NCI-H187 treated with DMSO at 0.1 percent for 48 hours (cell line): ENCODE results near the gene ERMARD.
A peak's percentile ranks its signal among the peaks of the same experiment; 100 is the strongest.

Experiments
- DNase-seq: peaks from one replicate; lab custom pipeline; 2025; lab: John Stamatoyannopoulos, UW

ERMARD gene

DNA sequence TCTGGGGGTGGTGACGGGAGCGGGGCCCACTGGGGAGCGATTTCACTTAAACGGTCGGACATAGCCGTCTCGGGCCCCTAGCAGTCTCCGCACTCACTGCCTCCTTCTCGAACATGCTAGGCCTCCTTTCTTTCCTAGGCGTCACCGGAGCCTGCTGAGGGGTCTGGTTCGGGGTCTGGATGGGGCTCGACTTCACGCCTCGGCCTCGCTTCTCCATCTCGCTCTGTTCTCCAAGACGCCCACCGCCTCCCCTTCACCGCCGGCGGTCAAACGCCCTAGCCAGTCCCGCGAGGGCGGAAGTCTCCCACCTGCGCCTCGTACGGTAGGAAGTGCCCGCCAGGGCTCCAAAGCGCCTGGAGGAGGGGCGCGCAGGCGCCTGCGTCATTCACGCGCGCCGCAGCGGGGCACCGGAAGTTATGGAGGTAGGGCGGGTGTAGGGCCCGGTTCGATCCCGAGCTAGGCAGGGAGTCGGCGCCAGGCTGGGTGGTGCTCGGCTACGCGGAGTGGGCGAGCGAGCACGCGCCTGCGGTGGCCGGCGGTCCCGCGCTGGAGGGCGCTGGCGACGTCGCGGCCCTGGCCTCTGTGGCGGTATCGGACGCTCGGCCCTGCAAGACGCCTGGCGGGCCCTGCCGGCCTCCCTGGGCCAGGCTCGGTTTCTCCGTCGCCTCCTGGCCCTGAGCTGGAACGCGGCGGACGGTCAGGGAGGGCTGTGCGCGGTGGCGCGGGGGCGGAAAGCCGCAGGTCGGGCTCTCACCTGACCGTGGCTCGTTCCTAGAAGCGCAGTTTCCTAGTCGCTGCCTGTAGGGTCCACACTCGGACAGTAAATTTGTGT lies at the start of gene ERMARD, which contains the start of gene DYNLT2:
Gene ERMARD (plus strand): TSS at position 381 of the 832 bp plus-strand sequence. CDS start 36 bp downstream, at position 417.
Gene DYNLT2 (minus strand): TSS at position 331 of the 832 bp plus-strand sequence. CDS start 114 bp downstream, at position 217.
- DNase-seq: peak; percentile 29

DNA sequence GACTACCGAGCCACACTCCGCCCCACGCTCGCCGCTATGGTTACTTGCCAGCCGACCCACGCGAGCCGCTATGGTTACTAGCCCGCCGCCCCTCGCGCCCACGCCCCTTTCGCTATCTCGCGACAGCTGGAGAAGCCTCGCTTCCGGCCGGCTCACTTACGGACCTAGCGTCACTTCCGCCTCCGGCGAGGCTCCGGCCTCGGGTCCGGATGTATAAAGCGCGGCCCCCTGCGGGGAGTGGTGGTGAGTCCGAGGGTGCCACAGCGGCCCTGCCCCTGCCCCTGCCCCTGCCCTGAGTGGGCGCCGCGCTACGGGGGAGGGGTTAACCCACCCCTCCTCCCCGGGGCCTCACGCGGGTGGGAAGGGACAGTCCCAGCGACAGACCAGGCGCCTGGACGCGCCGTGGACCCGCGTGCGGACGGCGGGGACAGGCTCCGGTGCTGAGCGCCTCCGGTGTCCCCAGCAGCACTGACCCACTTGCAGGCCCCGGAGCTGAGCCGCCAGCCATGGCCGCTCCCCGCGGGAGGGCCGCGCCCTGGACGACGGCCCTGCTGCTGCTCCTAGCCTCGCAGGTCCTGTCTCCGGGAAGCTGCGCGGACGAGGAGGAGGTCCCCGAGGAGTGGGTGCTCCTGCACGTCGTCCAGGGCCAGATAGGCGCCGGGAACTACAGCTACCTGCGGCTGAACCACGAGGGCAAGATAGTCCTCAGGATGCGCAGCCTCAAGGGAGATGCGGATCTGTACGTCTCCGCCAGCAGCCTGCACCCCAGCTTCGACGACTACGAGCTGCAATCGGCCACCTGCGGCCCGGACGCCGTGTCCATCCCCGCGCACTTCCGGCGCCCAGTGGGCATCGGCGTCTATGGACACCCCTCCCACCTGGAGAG lies 49.2 kb upstream of the ERMARD start, which contains the start of the genes C6orf120 and WDR27:
Gene C6orf120 (plus strand): TSS at position 173 of the 886 bp plus-strand sequence. CDS start 334 bp downstream, at position 507.
Gene WDR27 (minus strand): TSS at position 76 of the 886 bp plus-strand sequence. CDS start 13,024 bp downstream, outside the sequence.
- peak; percentile 67 for DNase-seq

DNA sequence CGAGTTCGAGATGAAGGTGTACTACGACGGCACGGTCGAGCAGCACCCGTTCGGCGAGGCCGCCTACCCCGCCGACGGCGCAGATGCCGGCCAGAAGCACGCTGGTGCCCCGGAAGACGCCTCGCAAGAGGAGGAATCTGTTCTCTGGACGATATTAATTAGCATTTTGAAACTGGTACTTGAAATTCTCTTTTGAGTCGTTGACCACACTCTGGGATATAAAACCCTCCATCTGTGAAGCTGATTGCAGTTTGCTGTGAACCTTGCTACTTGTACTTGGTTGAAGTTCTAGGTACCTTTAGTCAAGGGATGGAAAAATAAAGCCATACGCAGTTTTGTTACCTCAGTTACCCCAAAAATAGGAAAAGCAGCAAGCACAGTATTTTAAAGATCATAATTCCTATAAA lies 48.6 kb upstream of the ERMARD start:
- no peak for DNase-seq

DNA sequence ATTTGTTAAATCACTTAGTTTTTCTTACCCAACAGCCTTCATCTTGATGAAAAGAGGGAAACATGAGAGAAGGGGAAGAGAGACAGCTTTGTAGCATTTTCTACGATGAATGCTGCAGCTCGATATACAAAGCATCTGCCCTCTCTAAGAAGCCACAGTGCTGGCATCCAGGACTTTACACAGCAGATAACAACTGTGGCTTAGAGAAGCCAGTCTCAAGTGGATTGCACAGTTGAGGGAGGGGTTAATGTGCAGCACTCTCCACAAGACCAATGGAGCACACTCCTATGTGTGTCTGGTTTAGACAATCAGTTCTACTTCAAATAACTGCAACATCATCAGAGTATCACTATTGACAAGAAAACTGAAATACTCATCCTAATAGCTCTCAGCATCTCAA lies 43.6 kb upstream of the ERMARD start:
- no peak for DNase-seq

DNA sequence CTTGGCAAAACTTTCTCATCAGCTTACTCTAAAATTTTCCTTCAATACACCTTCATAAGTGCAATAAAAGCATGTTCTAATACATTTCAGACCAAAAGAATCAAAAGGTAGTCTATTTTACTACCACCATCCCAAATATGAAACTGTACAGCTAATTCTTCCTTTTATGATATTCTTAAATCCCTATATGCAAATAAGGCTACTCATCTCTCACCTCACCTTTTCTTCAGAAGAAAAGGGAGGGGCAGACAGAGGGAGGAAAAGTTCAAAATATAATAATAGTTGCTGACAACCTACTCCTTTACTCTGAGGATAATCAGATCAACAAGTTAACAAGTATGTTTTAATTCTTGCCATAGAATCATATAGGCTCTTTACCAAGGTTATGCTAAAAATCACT lies 42.1 kb upstream of the ERMARD start:
- no peak for DNase-seq

DNA sequence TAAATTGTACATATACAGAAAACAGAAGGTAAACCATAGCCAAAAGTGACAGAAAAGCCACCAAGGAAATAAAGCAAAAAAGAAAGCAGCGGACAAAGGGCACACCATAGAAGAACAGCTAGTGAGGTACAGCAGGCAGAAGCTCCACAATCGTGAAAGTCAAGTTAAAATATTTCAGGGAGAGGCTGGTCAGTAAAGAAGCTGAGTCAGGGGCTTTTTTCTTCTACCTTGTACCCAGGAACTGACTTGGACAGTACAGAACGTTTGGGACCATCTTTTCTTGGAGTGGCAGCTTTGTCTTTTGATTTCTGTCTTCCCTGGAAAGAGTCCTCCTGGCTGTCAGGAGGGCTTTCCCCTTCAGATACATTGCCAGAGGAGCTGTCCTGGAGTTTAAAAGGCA lies 41.4 kb upstream of the ERMARD start:
- no peak for DNase-seq

DNA sequence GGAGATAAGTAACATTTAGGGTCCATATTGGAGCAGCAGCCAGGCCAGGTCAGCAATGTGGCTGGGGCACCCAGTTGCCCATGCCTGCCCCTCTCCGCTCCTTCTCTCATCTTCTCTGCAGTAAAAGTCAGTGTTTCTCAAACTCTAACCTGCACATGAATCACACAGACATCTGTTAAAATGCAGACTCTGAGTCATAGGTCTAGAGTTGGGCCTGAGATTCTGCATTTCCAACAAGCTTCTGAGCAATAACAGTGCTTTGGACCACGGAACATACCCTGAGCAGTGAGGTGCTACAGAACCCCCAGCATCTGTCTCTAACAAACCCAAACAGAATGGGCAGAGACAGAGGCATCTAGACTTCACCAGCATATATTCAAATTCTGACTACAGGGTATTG lies 37.2 kb upstream of the ERMARD start:
- DNase-seq: no peak

DNA sequence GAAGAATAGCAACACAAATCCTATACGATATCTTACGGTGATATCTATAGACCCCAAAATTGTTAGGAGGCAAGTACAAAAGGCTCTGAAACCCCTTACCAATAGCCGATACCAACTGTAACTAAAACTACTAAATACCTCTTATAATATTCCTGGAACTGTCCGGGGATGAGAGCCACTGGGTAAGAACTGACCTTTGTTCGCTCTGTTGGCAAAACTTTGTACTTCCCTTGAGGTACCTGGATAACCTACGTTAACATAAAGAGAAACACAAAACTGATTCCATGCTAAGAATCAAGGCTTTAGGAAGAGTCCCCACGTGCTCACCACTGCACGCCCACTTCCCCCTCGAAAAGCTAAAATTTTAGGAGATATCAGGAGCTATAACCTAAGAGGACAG lies 36.8 kb upstream of the ERMARD start:
- DNase-seq: no peak

DNA sequence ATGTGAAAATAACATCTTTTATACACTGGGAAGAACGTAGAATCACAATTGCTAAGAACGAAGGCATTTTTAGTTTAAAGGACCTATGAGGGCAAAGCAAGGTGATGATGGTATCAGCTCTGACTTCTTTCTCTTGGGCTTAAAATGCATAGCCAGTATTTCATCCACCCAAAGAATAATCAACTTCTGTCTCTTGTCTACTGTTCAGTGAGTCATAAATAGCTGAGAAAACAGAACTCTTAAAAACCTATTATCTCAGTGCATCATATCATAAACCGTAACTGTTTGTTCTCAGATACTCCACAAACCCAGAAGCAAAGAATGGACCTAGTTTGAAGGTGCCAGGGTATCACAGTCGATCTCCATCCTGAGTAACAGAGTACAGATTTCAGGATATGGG lies 32.3 kb upstream of the ERMARD start:
- no peak for DNase-seq

DNA sequence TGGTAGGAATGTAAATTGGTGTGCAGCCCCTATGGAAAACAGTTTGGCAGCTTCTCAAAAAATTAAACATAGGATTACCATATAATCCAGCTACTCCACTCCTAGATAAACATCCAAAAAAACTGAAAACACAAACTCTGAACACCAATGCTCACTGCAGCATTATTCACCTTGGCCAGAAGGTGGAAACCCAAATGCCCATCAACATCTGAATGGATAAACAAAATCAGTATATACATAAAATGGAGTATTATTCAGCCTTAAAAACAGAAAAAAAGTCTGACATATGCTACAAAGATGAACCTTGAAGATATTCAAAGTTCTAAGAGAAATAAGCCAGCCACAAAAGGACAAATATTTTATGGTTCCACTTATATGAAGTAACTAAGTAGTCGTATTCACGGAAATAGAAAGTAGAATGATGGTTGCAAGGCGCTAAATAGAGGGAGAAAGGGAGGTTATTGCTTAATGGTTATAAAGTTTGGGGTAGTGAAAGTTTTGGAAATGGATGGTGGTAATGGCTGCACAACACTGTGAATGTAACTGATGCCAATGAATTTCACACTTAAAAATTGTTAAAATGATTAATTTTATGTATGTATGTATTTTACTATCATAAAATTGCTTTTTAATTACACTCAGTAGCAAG lies 31.1 kb upstream of the ERMARD start:
- DNase-seq: no peak

DNA sequence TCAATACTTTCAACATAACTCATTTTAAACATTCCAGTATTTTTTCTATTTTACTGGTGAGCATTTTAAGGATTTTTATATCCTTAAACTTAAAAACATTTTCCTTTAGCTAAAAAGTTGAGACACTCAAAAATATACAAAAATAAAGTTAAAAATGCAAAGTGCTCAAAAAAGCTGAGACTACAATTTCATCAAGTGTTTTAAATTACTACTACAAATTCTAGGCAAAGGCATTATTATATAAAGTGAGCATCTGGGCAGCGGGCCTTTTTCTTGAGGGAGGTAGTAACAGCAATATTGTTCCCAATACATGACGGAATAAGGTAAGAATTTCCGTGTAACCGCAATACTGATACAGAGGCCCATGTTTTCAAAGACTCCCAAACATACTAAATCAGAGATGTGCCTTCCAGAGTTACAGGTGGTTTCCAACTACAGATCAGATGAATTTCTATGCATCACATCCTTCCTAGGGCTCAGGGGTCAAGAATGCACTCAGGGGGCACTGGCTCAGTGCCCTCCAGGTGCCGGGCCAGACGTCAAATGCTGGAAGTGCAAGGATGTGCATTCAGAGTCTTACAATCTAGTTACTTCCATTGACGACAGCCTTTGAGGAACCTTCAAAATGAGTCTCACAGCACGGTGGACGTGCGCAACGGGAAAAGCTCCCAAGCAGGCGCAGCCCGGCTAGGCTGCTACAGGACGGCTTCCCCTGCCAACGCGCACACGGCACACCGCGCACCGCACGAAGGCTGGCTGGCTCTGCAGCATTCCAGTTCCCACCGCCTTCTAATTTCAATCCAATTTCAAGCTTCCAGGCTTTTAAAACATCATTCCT lies 28.8 kb upstream of the ERMARD start:
- DNase-seq: no peak

DNA sequence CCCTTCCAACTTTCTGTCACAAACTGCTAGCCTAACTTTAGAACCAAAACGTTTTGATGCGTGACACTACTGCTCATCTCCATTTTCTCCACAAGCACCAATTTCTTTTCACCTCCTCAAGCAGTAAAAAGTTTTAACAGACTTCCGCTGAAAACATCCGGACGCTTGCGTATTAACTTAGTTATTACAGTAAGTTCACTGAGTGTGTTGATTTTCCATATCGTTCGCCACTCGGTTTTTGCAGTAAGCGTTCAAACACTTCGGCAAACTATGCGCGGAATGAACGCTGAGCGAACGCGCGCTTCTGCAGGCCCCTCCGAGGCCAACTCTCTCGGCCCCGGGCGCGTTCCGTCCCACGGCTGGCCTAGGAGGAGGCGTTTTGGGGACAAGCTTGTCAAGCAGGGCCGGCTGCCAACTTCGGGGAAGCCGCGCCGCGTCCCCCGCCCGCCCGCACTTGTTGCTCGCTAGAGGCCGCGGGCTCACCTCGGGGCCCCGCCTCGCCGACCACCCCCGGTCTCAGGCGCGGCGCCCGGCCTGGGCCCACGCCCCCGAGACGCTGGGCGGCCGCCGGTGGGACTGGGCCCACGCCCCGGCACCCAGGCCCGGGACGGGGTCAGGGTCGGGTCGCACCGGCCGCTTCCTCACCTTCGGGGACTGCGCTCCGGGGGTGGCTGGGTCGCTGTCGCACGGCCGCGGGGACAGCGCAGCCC lies 28.1 kb upstream of the ERMARD start:
- DNase-seq: no peak

DNA sequence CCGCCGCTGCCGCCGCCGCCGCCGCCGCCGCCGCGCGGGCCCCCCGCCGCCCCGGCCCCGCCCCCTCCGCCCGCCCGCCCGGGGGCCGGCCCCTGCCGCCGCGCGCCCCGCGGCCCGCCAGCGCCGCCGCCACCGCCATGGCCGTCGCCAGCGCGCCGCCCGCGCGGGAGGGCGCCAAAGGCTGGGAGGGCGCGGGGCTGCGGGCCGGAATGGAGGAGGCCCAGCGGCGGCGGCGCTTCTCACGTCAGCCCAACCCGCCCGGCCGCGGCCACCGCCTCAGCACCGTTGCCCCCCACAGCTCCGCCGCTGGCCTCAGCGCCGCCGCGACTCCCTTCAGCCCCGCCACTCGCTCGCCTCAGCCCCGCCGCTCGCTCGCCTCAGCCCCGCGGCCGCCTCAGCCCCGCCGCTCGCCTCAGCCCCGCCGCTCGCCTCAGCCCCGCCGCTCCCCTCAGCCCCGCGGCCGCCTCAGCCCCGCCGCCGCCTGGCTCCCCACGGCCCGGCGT lies 27.4 kb upstream of the ERMARD start:
- no peak for DNase-seq

DNA sequence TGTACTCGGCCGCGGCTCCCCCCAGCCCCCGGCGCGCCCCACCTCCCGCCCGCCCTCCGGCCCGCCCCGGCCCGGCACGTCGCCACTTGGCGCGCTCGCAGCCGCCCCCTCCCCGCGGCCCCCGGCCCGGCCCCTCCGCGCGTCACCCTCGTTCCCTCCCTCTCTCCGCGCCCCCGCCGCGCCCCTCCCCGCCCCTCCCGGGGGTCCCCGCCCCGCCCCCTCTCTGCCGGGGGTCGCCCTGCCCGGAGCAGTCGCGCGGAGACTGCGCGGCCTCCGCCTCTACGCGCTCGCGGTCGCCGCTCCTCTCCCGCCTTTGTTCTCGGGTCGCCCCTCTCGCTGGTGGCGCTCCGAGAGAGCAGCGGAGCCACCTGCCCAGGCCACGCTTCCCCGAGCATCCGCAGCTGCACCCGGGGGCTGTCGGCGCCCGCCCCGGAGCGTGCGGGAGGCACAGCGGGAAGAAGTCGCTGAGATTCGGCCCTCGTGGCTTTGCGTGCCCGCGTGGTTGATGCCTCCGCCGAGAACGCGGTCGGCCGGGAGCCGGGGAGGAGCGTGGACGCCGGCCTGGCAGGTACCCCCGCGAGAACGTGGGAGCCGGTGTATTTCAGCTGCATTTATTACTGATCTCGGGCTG lies 26.8 kb upstream of the ERMARD start, which contains the start of gene PHF10:
Gene PHF10 (minus strand): TSS at position 7 of the 631 bp plus-strand sequence. CDS start 569 bp downstream, outside the sequence.
- no peak for DNase-seq

DNA sequence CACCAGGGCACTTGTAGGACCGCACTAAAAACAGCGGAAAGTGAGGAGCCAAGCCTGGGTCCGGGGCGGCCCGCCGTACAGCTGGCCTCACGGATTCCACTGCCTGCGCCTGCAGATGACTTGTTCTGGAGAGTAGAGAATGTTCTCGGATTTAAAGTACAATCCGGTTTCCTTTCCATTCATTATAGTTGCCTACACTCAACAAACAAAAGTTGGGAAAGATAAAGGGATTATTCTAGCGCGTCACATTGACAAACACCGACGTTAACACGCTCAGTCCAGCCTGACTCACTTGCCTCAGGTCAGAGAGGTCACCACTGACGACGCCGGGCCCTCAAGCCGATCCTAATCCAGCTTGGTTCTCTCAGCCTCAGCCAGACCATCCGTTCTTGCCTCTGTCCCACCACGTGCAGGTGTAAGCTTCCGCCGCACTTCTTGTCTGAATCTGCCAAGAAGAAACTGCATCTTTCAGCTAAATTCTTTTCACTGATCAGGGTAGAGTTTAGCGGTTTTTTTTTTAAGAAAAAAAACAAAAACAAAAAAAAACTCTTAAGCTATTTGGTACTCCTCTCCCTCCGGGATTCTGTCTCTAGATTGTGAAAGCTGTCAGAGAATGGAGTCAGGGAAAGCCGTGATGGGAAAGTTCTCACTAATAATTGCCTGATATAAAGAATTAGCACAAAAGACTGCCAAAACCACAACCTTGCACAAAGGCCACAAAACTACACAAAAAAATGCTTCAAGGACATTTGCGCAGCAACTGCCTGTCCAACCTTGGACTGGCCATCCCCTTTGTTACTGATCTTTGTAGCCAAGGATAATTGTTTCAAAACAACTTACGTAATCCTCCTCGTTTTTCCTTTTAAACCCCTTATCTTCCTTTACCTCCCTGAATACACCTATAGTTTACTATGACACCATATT lies 26.0 kb upstream of the ERMARD start:
- no peak for DNase-seq

DNA sequence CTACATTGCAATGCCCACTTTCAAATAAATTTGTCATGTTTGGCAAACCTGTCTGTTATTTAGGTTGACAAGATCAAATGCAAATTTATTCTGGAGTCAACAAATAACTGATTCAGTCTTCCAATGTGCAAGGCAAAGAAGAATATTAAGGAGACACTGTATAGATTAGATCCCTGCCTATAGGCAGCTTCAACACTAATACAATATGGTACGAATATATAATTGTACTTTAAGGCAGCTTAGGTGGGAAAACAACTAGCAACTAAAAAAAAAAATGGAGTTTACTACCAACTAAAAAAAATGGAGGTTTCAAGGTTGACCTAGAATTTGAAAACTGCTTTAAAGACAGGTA lies 25.4 kb upstream of the ERMARD start:
- DNase-seq: no peak

DNA sequence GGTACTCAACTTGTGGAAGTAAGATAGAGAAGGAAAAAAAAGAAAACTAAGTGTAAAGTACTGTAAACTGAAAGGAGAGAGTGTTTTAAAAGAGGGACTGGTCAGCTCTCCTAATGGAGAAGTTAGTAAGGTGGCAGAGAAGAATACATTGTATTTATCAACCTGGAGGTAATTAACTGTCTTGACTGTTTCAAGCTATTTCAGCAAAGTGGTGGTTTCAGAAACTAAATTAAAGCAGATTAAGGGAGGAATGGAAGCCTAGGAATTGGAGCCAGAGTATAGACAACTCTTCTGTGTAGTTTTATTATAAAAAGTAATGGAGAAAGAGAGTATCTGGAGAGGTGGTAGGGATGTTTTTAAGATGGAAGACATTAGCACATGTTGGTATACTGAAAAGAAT lies 24.5 kb upstream of the ERMARD start:
- DNase-seq: no peak

DNA sequence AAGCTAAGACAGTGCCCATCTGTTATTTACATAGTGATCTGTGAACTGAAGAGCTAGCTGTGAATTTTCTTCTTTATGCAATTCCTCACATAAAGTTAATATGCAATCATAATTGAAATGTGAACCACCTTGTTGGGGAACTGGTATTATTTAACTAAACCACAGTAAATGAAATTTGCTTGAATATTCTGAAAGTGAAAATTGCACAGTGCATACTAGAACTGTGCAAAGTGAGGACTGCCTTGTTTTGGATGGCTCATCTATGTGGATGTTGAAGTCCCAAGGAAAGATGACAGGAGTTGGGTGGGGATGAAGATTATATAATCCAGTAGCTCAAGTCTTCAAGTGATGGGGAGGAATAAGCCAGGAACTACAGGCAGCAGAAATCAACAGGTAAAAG lies 21.5 kb upstream of the ERMARD start:
- DNase-seq: no peak
